ENCODE results near the gene GABRB3.

DNA sequence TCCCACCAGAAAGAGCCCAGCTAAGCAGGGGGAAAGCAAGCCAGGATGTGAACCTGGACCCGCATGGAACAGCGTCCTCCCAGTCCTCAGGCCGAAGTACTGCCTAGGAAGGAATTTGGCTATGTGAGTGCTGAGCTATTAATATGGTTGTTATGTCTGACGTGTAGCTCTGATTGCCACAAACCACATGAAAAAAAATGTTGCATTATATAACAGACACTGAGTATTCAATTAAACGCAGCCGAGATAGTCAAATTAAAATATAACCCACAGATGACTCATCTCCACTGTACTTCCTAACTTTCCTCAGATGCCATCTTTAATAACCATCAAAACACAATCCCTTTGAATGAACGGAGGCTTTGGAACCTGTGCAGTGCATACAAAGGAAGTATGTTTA lies 111.1 kb downstream of the GABRB3 start:
- TF ChIP-seq CTCF (IDR thresholded peaks at IDR 0.05) (no peak), POLR2A (IDR thresholded peaks at IDR 0.05) (no peak)
